AG20443 (cell line): Measurements from ENCODE around the gene CCM2.

Experiments
- DNase-seq: peaks from one replicate; pipeline ENCODE4 v3.0.0; 2012; ENCODE audit warnings: low spot score, mixed read lengths

Gene CCM2

GRCh38 chr7:45000093-45001032 is at the start of gene CCM2:
TSS of gene CCM2 (plus strand) at chr7:45000201. CDS start at chr7:45000334, 133 bp downstream.
- peak; percentile 53 for DNase-seq

DNA sequence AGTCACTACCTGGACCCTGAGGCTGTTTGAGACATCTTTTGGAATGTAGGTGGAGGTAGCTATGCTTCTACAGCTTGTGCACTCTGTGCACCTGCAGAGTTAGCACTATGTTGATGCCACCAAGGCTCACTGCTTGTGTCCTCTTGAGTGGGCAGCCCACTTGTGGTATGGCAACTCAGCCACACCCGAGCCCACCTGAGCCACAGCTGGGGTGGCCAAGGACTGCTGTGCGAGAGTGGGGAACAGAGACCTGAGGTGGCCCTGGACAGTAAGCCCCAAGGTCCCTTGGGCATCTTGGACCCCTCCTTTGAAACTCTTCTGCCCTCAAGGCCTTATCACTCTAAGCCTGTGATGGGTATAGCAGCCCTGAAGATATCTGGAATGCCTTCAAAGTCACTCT is 46.8 kb upstream of the CCM2 start:
- DNase-seq, result no peak

GRCh38 chr7:44955733-44956132 is 44.3 kb upstream of the CCM2 start:
- no peak for DNase-seq

GRCh38 chr7:44956157-44956766 is 43.7 kb upstream of the CCM2 start:
- DNase-seq, result no peak

GRCh38 chr7:44958645-44959344 is 41.2 kb upstream of the CCM2 start:
- DNase-seq, result no peak

- DNase-seq, result no peak
Observed at GRCh38 chr7:44959433-44959951, 40.5 kb upstream of the CCM2 start.

GRCh38 chr7:44960011-44960580 is 39.9 kb upstream of the CCM2 start:
- DNase-seq, result no peak

DNA sequence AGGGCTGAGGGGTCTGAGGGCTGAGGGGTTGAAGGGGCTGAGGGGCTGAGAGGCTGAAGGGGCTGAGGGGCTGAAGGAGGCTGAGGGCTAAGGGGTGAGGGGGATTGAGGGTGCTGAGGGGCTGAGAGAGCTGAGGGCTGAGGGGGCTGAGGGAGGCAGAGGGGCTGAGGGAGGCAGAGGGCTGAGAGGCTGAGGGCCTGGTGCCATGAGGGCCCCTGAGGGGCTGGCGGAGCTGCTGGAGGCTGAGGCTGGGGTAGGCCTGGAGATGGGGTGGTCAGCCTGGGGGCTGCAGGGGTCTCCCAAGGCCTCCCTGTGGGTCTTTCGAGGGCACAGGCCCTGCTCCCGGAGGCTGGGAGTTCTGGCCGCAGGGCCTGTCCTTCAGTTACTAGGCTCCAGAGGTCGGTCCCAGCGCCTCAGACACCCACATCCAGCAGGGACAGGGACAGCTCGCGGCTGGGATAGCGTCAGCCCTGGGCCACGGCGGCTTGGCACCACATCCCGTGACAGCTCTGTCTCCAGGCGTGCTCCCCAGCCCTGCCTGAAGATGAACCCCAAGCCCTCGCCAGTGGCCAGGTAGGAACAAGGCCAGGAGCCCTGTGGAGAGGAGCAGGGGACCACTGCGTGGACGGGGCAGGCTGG is 38.0 kb upstream of the CCM2 start:
- DNase-seq, result peak; percentile 40

GRCh38 chr7:44962483-44963251 is 37.3 kb upstream of the CCM2 start:
- peak; percentile 76 for DNase-seq

DNA sequence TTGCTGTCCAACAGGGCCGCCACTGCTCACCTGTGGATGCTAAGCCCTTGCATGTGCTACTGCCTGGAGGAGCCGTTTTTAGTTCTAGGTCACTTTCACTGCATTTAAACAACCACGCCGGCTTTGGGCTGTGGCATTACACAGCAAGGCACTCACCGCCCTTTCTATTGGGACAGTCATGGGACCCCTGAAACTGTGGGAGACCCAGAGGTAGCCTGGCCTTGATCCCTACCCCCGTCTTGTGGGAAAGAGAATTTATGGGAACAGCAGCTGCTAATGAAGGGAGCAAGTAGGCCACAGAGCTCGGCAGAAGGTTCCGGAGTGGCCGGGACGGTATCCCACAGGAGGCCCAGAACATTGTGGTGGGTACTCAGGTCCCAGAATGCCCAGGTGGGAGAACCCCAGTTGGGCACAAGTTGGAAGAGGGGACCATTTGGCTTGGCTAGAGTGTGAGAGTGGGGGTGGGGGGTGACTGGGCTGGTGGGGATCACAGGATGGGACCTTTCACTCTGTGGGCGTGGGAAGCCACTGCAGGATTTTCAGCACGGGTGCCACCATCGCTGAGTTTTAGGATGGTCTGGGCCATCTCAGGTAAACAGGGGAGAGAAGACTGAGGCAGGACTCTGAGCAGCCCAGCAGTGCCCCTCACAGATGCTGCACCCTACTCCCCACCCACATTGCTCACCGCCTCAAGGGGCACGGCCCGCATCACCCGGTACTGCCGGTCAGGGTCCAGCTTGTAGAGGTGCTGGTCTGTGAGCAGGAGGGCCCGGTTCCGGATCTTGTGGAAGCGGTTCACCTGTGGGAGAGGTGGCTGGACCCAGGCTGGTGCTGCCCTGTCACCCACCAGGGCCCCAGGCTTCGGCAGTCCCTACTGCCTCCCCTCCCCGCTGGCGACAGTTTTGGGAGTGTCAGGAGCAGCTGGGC is 36.4 kb upstream of the CCM2 start:
- DNase-seq, result peak; percentile 6

DNA sequence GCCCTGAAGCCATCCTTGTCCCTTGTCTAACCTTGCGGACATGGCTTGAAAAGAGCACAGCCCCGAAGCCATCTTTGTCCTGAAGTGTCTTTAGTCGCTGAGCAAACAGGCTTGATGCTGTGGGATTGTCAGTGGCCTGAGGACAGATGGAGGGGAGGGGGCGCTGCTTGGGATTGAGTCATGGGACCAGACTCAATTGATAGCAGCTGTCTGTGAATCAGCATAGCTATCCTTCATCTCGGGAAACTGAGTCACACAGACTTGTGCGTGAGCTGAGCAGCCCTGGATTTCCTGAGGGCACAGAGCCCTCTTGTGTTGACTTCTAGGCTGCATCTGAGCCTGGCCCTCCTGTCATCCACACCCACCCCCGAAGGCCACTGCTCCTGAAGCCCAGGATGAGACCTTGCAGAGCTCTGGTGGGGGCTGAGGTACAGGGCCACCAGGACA is 35.6 kb upstream of the CCM2 start:
- DNase-seq, result peak; percentile 47

GRCh38 chr7:44964831-44965440 is 35.1 kb upstream of the CCM2 start:
- peak; percentile 7 for DNase-seq

DNA sequence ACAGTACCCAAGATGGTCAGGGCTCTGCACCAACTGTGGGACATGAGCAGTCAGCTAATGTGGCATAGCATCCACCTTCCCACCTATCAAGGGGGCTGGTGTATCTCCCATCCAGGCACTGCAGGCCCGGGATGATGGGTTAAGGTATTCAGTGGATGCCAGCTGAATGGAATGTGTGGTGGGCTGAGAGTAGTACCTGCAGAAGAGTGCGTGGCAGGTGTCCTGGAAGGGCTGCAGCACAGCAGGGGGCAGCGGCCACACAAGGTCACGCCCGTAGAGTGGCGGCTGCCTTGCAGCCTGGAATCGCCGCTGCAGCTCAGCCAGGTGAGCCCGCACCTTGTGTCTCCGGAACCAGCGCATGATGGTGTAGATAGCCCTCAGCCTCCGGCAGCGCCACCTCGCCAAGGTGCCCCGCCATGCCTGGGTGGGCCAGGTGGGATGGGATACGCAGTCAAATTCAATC is 34.5 kb upstream of the CCM2 start:
- DNase-seq, result peak; percentile 6

DNA sequence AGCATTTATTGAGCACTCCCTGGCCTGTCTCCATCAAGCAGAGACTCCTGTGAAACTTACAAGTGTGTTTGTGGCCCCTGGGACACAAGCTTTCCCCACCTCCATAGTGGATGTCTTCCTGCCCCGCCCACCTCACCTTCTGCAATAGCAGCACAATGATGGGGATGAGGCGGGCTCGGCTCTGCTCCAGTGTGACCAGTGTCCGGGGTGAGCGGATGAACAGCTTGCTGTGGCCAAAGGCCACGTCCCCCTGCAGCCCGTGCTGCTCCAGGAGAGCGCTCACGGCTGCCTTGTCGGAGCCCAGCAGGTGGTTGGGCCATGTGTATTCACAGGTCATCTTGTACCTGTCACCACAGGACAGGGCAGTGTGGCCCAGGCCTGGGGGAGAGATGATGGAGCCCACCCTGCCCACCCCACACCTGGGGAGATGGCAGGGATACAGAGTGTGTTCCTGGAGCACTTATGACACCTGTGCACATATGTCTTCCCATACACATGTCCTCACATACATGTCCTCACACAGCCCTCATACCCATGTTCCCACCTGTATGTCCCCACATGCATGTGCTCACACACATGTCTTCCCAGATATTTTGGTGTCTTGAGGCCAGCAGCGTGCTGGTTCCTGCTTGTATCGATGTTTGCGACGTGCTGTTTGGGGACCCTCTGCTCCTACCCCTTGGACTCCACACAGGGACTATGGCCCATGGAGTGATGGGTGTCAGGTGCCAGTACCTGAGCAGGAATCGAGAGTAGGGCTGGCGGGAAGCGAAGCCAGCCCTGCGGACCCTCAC is 33.9 kb upstream of the CCM2 start:
- DNase-seq, result peak; percentile 7

- DNase-seq, result peak; percentile 7
Observed at GRCh38 chr7:44966731-44967538, 33.1 kb upstream of the CCM2 start.

- DNase-seq, result peak; percentile 51
Observed at GRCh38 chr7:44967571-44968446, 32.2 kb upstream of the CCM2 start.
